ENCODE data around the gene ZNF580. TPM values are rescaled to one million over a fixed set of nuclear protein-coding genes. Genes with fewer than 3 reads are reported as not detected.

Gene ZNF580
- total and polyA plus RNA-seq, 9 of the 15 experiments (the other 6 are each of a cell fraction or from before 2014, with no cell fraction given): 2.3 to 47.4 (median 6.0) TPM

- TF ChIP-seq, protein P1, sequence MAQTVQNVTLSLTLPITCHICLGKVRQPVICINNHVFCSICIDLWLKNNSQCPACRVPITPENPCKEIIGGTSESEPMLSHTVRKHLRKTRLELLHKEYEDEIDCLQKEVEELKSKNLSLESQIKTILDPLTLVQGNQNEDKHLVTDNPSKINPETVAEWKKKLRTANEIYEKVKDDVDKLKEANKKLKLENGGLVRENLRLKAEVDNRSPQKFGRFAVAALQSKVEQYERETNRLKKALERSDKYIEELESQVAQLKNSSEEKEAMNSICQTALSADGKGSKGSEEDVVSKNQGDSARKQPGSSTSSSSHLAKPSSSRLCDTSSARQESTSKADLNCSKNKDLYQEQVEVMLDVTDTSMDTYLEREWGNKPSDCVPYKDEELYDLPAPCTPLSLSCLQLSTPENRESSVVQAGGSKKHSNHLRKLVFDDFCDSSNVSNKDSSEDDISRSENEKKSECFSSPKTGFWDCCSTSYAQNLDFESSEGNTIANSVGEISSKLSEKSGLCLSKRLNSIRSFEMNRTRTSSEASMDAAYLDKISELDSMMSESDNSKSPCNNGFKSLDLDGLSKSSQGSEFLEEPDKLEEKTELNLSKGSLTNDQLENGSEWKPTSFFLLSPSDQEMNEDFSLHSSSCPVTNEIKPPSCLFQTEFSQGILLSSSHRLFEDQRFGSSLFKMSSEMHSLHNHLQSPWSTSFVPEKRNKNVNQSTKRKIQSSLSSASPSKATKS (CRISPR knock-in tag; IDR thresholded peaks at IDR 0.05): no peak
- TF ChIP-seq, protein P2, sequence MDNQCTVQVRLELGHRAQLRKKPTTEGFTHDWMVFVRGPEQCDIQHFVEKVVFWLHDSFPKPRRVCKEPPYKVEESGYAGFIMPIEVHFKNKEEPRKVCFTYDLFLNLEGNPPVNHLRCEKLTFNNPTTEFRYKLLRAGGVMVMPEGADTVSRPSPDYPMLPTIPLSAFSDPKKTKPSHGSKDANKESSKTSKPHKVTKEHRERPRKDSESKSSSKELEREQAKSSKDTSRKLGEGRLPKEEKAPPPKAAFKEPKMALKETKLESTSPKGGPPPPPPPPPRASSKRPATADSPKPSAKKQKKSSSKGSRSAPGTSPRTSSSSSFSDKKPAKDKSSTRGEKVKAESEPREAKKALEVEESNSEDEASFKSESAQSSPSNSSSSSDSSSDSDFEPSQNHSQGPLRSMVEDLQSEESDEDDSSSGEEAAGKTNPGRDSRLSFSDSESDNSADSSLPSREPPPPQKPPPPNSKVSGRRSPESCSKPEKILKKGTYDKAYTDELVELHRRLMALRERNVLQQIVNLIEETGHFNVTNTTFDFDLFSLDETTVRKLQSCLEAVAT (IDR thresholded peaks at IDR 0.05): peak in 1 of 2 experiments; percentile 41; a peak in 1 of 4 replicates
- TF ChIP-seq KLF16 (IDR thresholded peaks at IDR 0.05) (no peak), NRF1 (conservative IDR thresholded peaks at IDR 0.05 in 1 of 2, IDR thresholded peaks at IDR 0.05 in 1 of 2) (peak; percentile 79 to 84), C11orf30 (IDR thresholded peaks at IDR 0.05; ENCODE audit: low read depth) (no peak), ZNF57 (CRISPR knock-in tag; IDR thresholded peaks at IDR 0.05) (no peak), RUNX1 (IDR thresholded peaks at IDR 0.05; ENCODE audit: low read depth) (peak; percentile 31; the same call in 1 of the 2 replicates), BHLHE40 (IDR thresholded peaks at IDR 0.05; ENCODE audit: low read length) (peak; percentile 65), TEAD4 (IDR thresholded peaks at IDR 0.05; ENCODE audit: low read length) (peak; percentile 31; the same call in 1 of the 2 replicates), TEAD4 (CRISPR knock-in tag; IDR thresholded peaks at IDR 0.05; ENCODE audit: borderline replicate concordance) (no peak), EHMT2 (IDR thresholded peaks at IDR 0.05) (peak; percentile 84; the same call in 1 of the 2 replicates), NFE2 (IDR thresholded peaks at IDR 0.05; ENCODE audit: low read depth) (no peak), FOXA1 (IDR thresholded peaks at IDR 0.05; ENCODE audit: borderline replicate concordance) (no peak), ZBTB11 (CRISPR knock-in tag; IDR thresholded peaks at IDR 0.05) (peak in 1 of 3 experiments; percentile 87; a peak in 2 of 6 replicates), NFIC (IDR thresholded peaks at IDR 0.05) (peak; percentile 70), SP1 (CRISPR knock-in tag; IDR thresholded peaks at IDR 0.05) (peak; percentile 86), BACH1 (tag; IDR thresholded peaks at IDR 0.05) (no peak), TEAD2 (tag; IDR thresholded peaks at IDR 0.05) (no peak), CCNT2 (IDR thresholded peaks at IDR 0.05; ENCODE audit: borderline replicate concordance, extremely low read depth, insufficient read length, low read depth, low read length) (peak; percentile 45), GATAD2B (IDR thresholded peaks at IDR 0.05; ENCODE audit: borderline replicate concordance) (peak; percentile 100), TAF7 (tag; IDR thresholded peaks at IDR 0.05) (no peak)
Observed at GRCh38 chr19:55647732-55648584, 7.2 kb downstream of the ZNF580 start, which contains the start of gene CCDC106 (continued).
